Activated naive CD4-positive, alpha-beta T cell treated with anti-CD3 and anti-CD28 coated beads for 36 hours (primary cell): ENCODE results near the gene EMID1. TPM values are rescaled to one million over a fixed set of nuclear protein-coding genes. Genes with fewer than 3 reads are reported as not detected.

Experiments used
- total RNA-seq, 2 experiments: library from RNA; stranded (reverse); gene quantifications; one replicate each; pipeline ENCODE4 v1.2.3, GENCODE V29; 2021

Gene EMID1
- total RNA-seq, 2 experiments from 2014 or later = not detected

Other genes with a start within 250 kb of the EMID1 start
- not detected for gene C22orf31, start 144.1 kb upstream of the EMID1 start, total RNA-seq
- under 1 TPM; 0.17 to 0.35 TPM for gene KREMEN1, start 132.9 kb upstream of the EMID1 start, total RNA-seq
- 10 to 100 TPM; 17.6 to 20.5 TPM for gene RHBDD3, start 62.1 kb downstream of the EMID1 start, total RNA-seq
- 100 to 1,000 TPM; 274 to 303 TPM for gene EWSR1, start 62.4 kb downstream of the EMID1 start, total RNA-seq
- gene GAS2L1, start 100.8 kb downstream of the EMID1 start, total RNA-seq = under 1 TPM; 0.12 to 0.26 TPM
- not detected for gene RASL10A, start 109.8 kb downstream of the EMID1 start, total RNA-seq
- gene AP1B1, start 182.7 kb downstream of the EMID1 start, total RNA-seq = 10 to 100 TPM; 52.0 to 52.2 TPM
- not detected for gene RFPL1, start 232.7 kb downstream of the EMID1 start, total RNA-seq